Measurements from ENCODE around the gene ZSWIM3. TPM values are rescaled to one million over a fixed set of nuclear protein-coding genes. Genes with fewer than 3 reads are reported as not detected.

The ZSWIM3 gene
- polyA plus RNA-seq, 1 donor from 2014 or later: 14.3 TPM

- Histone ChIP-seq H3F3A (ENCODE audit: insufficient read depth, low read length, poor library complexity, severe bottlenecking) (no peaks in the 10 kb centered on the region), H3K36me3 (ENCODE audit: insufficient read depth, low read length) (no peaks in the 10 kb centered on the region), H3K4me3 (ENCODE audit: low read length) (no peak overlapping the region), H4K20me1 (ENCODE audit: insufficient read depth) (no peaks in the 10 kb centered on the region), H3K4me2 (ENCODE audit: low read length) (no peak overlapping the region), H2AFZ (ENCODE audit: low read depth, low read length) (no peak overlapping the region), H3K9me2 (ENCODE audit: insufficient read depth, low read length) (no peaks in the 10 kb centered on the region), H3K27me3 (ENCODE audit: insufficient read depth, low read depth, low read length) (no peaks in the 10 kb centered on the region), H3K9me3 (ENCODE audit: low read length) (no peaks in the 10 kb centered on the region), H3K79me2 (replicated peaks; ENCODE audit: insufficient read depth, low read length) (no peaks in the 10 kb centered on the region), H3K27ac (ENCODE audit: low read length) (no peak overlapping the region), H3K9ac (ENCODE audit: low read length) (no peak overlapping the region)
- TF ChIP-seq REST (IDR thresholded peaks at IDR 0.05; ENCODE audit: borderline replicate concordance) (no peak), TAF1 (IDR thresholded peaks at IDR 0.05; ENCODE audit: low read depth) (no peak), POLR2AphosphoS5 (IDR thresholded peaks at IDR 0.05) (no peak), CTCF (IDR thresholded peaks at IDR 0.05; ENCODE audit: poor library complexity, severe bottlenecking) (no peak), SMC3 (conservative IDR thresholded peaks at IDR 0.05; ENCODE audit: poor library complexity) (no peak), EZH2 (IDR thresholded peaks at IDR 0.05; ENCODE audit: borderline replicate concordance, insufficient read depth, low read length, poor library complexity, severe bottlenecking) (no peak), RAD21 (conservative IDR thresholded peaks at IDR 0.05) (no peak), EP300 (conservative IDR thresholded peaks at IDR 0.05; ENCODE audit: poor library complexity, severe bottlenecking) (no peak), MXI1 (conservative IDR thresholded peaks at IDR 0.05; ENCODE audit: poor library complexity, severe bottlenecking) (no peak)
Measured at GRCh38 chr20:45850238-45850637, 7.2 kb upstream of the ZSWIM3 start.

GRCh38 chr20:45850926-45851325 is 6.5 kb upstream of the ZSWIM3 start:
- TF ChIP-seq EP300 (conservative IDR thresholded peaks at IDR 0.05; ENCODE audit: poor library complexity, severe bottlenecking): no peak
- TF ChIP-seq SMC3 (conservative IDR thresholded peaks at IDR 0.05; ENCODE audit: poor library complexity): no peak
- TF ChIP-seq RAD21 (conservative IDR thresholded peaks at IDR 0.05): no peak
- no peak for TF ChIP-seq TAF1 (IDR thresholded peaks at IDR 0.05; ENCODE audit: low read depth)
- no peak for TF ChIP-seq POLR2AphosphoS5 (IDR thresholded peaks at IDR 0.05)
- no peak for TF ChIP-seq REST (IDR thresholded peaks at IDR 0.05; ENCODE audit: borderline replicate concordance)
- Histone ChIP-seq H3K4me2 (ENCODE audit: low read length) (no peak overlapping the region), H3K9me3 (ENCODE audit: low read length) (no peaks in the 10 kb centered on the region), H3K79me2 (replicated peaks; ENCODE audit: insufficient read depth, low read length) (peaks cover 3% of the 10 kb centered on the region), H3K4me3 (ENCODE audit: low read length) (no peak overlapping the region), H3K36me3 (ENCODE audit: insufficient read depth, low read length) (no peaks in the 10 kb centered on the region), H3K9ac (ENCODE audit: low read length) (no peak overlapping the region), H3K9me2 (ENCODE audit: insufficient read depth, low read length) (no peaks in the 10 kb centered on the region), H3K27me3 (ENCODE audit: insufficient read depth, low read depth, low read length) (no peaks in the 10 kb centered on the region), H3F3A (ENCODE audit: insufficient read depth, low read length, poor library complexity, severe bottlenecking) (no peaks in the 10 kb centered on the region), H4K20me1 (ENCODE audit: insufficient read depth) (no peaks in the 10 kb centered on the region), H2AFZ (ENCODE audit: low read depth, low read length) (no peak overlapping the region), H3K27ac (ENCODE audit: low read length) (no peak overlapping the region)

Measured in neural cell (in vitro differentiated cells).